Cortex of kidney (tissue), 1 donor: Measurements from ENCODE around the gene ZCCHC3.
"Not testable (repeated sequence)": the region's sequence is repeated elsewhere in the genome, so short reads cannot be mapped to it uniquely, and the experiment has no call there.

Source experiments
- DNase-seq: peaks from one replicate; lab custom pipeline; 2025; lab: John Stamatoyannopoulos, UW

Gene ZCCHC3, protein sequence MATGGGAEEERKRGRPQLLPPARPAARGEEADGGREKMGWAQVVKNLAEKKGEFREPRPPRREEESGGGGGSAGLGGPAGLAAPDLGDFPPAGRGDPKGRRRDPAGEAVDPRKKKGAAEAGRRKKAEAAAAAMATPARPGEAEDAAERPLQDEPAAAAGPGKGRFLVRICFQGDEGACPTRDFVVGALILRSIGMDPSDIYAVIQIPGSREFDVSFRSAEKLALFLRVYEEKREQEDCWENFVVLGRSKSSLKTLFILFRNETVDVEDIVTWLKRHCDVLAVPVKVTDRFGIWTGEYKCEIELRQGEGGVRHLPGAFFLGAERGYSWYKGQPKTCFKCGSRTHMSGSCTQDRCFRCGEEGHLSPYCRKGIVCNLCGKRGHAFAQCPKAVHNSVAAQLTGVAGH

GRCh38 chr20:297098-297924 lies at the start of gene ZCCHC3:
Gene ZCCHC3, plus strand, starts transcription at chr20:297570. Its CDS starts 17 bp downstream, at chr20:297587.
- DNase-seq = no peak

DNA sequence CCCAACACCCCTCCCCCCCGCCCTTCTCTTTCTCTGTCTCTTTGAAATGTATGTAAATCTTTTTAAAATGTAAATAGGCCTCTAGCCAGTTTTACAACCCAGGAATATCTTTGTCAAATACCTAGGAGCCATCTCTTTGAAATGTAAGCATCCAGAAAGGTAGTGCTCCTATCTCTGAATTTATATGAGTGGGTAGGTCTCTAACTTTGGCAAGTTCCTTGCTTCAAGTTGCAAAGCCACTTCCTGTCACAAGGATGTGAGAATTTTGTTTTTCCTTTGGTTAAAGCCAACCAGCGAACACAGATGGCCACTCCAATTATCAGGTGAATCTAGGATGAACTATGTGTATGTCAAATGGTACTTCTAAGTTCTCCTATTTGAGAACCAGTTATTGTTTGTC lies 46.0 kb upstream of the ZCCHC3 start:
- DNase-seq = no peak

DNA sequence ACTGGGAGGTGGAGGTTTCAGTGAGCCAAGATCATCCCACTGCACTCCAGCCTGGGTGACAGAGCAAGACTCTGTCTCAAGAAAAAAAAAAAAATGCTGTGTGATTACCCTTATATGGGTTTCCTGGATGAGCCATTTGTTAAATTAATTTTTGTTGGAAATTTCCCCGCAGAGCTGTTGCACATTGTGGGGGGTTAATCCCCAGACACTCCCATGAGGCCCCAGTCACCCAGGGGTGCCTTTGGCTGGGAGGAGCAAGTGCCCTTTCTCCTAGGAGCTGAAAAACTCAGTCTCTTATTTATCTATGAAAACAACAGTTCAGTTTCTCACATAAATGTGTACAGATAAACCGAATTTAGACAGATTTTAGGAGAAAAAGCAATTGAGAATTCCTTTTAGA lies 44.6 kb upstream of the ZCCHC3 start:
- DNase-seq = no peak

GRCh38 chr20:253447-253846 lies 43.9 kb upstream of the ZCCHC3 start:
- not testable (repeated sequence) for DNase-seq

- no peak for DNase-seq
Observed at GRCh38 chr20:257419-257818, 40.0 kb upstream of the ZCCHC3 start, which contains the start of gene DEFB132. Gene DEFB132, plus strand, starts transcription at chr20:257724. Its CDS starts 55 bp downstream, at chr20:257779.

- no peak for DNase-seq
Observed at GRCh38 chr20:258269-258858, 39.0 kb upstream of the ZCCHC3 start.

DNA sequence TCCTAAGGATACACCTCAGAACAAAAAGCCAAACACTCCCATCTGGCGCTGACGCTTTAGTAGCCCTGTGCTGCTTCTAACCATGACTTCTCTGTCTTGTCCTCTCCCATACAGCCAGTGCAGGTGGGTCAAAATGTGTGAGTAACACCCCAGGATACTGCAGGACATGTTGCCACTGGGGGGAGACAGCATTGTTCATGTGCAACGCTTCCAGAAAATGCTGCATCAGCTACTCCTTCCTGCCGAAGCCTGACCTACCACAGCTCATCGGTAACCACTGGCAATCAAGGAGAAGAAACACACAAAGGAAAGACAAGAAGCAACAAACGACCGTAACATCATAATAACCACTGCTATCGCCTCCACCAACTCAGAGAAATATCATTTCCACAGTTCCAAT lies 38.4 kb upstream of the ZCCHC3 start:
- no peak for DNase-seq

- no peak for DNase-seq
Observed at GRCh38 chr20:259981-260380, 37.4 kb upstream of the ZCCHC3 start.

GRCh38 chr20:263701-264100 lies 33.7 kb upstream of the ZCCHC3 start:
- DNase-seq = no peak

- no peak for DNase-seq
Observed at GRCh38 chr20:266596-267562, 30.5 kb upstream of the ZCCHC3 start.

DNA sequence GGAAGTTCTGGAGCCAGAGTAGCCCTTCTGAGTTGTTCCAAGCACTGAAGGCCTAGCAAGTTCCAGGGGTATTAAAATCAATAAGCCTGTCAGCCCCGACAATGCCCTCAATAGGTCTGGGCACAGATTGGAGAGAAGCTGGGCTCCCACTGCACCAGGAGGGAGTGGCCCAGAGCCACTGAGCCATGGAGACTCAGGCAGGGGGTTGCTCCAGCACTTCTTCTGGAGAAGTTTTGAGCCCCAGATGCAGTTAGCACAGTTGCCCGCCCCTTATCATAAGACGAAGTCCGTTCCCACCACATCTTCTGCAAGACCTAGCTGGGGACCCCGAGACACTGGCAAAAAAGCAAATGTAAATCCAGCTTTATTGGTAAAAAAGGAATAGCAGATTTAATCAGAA lies 26.9 kb upstream of the ZCCHC3 start:
- no peak for DNase-seq

DNA sequence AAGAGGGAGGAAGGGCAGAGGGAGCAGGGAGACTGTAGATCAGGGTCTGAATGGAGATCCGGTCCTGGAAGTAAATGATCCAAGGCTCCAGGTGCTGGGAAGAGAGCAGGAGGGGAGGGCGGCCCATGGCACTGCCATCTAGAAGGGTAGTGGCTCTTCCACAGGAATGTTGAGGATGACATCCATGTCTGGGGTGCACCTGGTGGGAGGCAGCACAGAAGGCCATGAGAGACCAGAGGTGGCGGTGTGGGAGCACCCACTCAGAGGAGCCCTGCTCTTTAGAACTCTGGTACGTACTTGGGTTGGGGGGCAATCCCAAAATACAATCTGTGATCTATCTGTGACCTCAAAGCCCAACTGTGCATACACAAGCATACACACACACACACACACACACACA lies 26.3 kb upstream of the ZCCHC3 start:
- no peak for DNase-seq

DNA sequence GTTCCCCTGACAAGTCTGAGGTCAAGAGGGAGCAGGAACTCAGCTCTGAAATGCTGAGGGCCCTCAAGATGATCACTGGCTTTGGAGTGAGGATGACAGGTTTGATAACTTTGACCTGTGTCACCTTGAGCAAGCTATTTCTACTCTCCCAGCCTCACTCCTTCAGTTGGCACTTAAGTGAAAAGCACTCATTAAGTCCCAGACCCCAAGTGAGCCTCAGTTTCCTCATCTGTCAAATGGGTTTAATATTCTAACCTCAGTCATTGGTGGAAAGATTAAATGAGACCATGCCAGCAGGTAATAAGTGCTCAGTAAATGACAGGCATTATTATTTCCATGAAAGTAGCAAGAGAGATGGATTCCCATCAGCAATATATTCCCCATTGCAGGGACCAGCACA lies 25.8 kb upstream of the ZCCHC3 start:
- DNase-seq = no peak

DNA sequence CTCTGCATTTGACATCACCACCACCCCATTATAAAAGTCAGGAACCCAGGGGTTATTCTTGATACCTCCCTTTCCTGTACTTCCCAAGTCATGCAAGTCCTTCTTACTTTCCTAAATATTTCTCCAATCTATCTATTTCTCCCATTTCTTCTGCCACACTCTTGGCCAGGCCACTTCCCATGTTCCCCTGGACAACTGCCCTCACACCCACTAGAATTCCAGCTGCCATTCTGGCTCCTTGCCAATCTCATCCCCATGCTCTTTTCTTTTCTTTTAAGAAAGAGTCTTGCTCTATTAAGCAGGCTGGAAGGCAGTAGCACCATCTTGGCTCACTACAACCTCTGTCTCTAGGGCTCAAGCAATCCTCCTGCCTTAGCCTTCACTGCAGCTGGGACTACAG lies 24.7 kb upstream of the ZCCHC3 start:
- DNase-seq = no peak

GRCh38 chr20:273884-274283 lies 23.5 kb upstream of the ZCCHC3 start:
- no peak for DNase-seq

- no peak for DNase-seq
Observed at GRCh38 chr20:275791-276190, 21.6 kb upstream of the ZCCHC3 start.

GRCh38 chr20:276620-277495 lies 20.5 kb upstream of the ZCCHC3 start:
- DNase-seq = no peak

DNA sequence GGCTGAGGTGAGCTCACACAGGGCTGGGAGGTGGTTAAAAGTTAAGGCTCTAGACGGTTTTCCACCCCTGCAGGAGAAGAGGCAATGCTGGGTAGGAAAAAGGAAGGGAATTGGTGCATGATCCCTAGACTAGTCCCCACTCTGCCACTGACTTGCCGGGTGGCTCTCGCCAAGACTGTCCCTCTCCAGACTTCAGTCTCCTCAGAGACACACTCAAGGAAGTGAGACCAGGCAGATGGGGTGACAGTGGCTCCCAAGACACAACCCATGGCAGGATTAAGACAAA lies 19.9 kb upstream of the ZCCHC3 start:
- no peak for DNase-seq

DNA sequence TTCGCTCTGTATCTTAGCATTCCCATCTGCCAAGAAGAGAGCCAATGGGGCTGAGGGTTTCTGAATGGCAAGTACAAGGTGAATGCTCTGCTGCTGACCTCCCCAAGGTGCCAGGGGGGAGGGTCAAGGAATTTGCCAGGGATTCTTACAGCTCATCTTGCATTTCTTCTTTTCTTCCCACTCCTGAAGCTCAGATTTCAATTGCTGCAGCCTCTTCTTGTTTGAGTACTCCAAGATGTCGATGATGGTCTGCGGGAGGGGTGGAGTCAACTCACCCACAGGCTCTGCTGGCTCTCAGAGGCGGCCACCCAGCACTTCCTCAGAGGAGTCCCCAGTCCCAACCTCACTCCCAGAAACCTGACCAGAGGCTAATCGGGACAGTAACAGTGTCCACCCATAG lies 19.2 kb upstream of the ZCCHC3 start:
- DNase-seq = no peak

GRCh38 chr20:278607-279571 lies 18.5 kb upstream of the ZCCHC3 start:
- no peak for DNase-seq
